CD4-positive, alpha-beta T cell treated with Interferon gamma for 1 hour (primary cell): ENCODE data around the gene SLC26A6.

Experiments
- DNase-seq: peaks from one replicate; pipeline ENCODE4 v3.0.0-alpha.2; 2020

Gene SLC26A6

GRCh38 chr3:48597408-48597800 is 37.9 kb downstream of the SLC26A6 start:
- no peak for DNase-seq

- no peak for DNase-seq
These were observed 38.4 kb downstream of the SLC26A6 start for GRCh38 chr3:48596676-48597407.

- DNase-seq = no peak
These were observed 39.1 kb downstream of the SLC26A6 start for GRCh38 chr3:48596157-48596556.

- peak; percentile 16 for DNase-seq
These were observed 39.6 kb downstream of the SLC26A6 start for GRCh38 chr3:48595526-48596121.

GRCh38 chr3:48595075-48595525 is 40.2 kb downstream of the SLC26A6 start, which contains the start of gene COL7A1:
TSS of gene COL7A1 (minus strand) at chr3:48595329. CDS start at chr3:48595159, 170 bp downstream.
- peak; percentile 6 for DNase-seq

- DNase-seq = no peak
These were observed 40.7 kb downstream of the SLC26A6 start for GRCh38 chr3:48594417-48595049.

- DNase-seq = no peak
These were observed 41.9 kb downstream of the SLC26A6 start for GRCh38 chr3:48593337-48593736.

GRCh38 chr3:48592519-48593087 is 42.7 kb downstream of the SLC26A6 start:
- no peak for DNase-seq

- no peak for DNase-seq
These were observed 43.3 kb downstream of the SLC26A6 start for GRCh38 chr3:48591886-48592518.

- no peak for DNase-seq
These were observed 43.8 kb downstream of the SLC26A6 start for GRCh38 chr3:48591436-48591835.

- no peak for DNase-seq
These were observed 47.0 kb downstream of the SLC26A6 start for GRCh38 chr3:48588230-48588629.

- no peak for DNase-seq
These were observed 47.6 kb downstream of the SLC26A6 start for GRCh38 chr3:48587686-48588085.

- DNase-seq = no peak
These were observed 49.9 kb downstream of the SLC26A6 start for GRCh38 chr3:48585411-48585810.

- no peak for DNase-seq
These were observed 50.4 kb downstream of the SLC26A6 start for GRCh38 chr3:48584836-48585235.

GRCh38 chr3:48581621-48582481 is 53.4 kb downstream of the SLC26A6 start:
- DNase-seq = no peak

GRCh38 chr3:48576647-48577046 is 58.6 kb downstream of the SLC26A6 start:
- DNase-seq = no peak
